Mucosa of rectum (tissue), 2 donors: Measurements from ENCODE around the gene TUBA1B.
A peak's percentile ranks its signal among the peaks of the same experiment; 100 is the strongest.
"Not testable (repeated sequence)": the region's sequence is repeated elsewhere in the genome, so short reads cannot be mapped to it uniquely, and the experiment has no call there.

Source experiments
- H3K27ac ChIP-seq, 2 donors: one replicate each; pipeline ENCODE4 v1.7.0; 2013; ENCODE audit warnings: inconsistent platforms in 2 of 2, low read depth in 2 of 2, low read length in 2 of 2
- H3K27me3 ChIP-seq, 2 donors: one replicate each; pipeline ENCODE4 v1.7.0; 2013; ENCODE audit warnings: low read length in 2 of 2; ENCODE audit not compliant: control insufficient read depth in 2 of 2, insufficient read depth in 2 of 2
- H3K36me3 ChIP-seq, 2 donors: one replicate each; pipeline ENCODE4 v1.7.0; 2013; ENCODE audit warnings: low read length in 2 of 2; ENCODE audit not compliant: control insufficient read depth in 2 of 2, insufficient read depth in 2 of 2
- H3K4me1 ChIP-seq, 2 donors: one replicate each; pipeline ENCODE4 v1.7.0; 2013; ENCODE audit warnings: low read length in 2 of 2, mild to moderate bottlenecking in 1 of 2; ENCODE audit not compliant: control insufficient read depth in 2 of 2, insufficient read depth in 2 of 2
- H3K4me3 ChIP-seq, 2 donors: one replicate each; pipeline ENCODE4 v1.7.0; 2013; ENCODE audit warnings: low read length in 2 of 2
- H3K9ac ChIP-seq, 2 donors: one replicate each; pipeline ENCODE4 v1.7.0; 2013; ENCODE audit warnings: low read length in 2 of 2, low read depth in 1 of 2, mild to moderate bottlenecking in 1 of 2
- H3K9me3 ChIP-seq, 2 donors: one replicate each; pipeline ENCODE4 v1.7.0; 2013; ENCODE audit warnings: low read length in 2 of 2; ENCODE audit not compliant: control insufficient read depth in 2 of 2
- donor health status: healthy.
- donor health status: Normal muscosa, but diverticular disease.

The TUBA1B gene

DNA sequence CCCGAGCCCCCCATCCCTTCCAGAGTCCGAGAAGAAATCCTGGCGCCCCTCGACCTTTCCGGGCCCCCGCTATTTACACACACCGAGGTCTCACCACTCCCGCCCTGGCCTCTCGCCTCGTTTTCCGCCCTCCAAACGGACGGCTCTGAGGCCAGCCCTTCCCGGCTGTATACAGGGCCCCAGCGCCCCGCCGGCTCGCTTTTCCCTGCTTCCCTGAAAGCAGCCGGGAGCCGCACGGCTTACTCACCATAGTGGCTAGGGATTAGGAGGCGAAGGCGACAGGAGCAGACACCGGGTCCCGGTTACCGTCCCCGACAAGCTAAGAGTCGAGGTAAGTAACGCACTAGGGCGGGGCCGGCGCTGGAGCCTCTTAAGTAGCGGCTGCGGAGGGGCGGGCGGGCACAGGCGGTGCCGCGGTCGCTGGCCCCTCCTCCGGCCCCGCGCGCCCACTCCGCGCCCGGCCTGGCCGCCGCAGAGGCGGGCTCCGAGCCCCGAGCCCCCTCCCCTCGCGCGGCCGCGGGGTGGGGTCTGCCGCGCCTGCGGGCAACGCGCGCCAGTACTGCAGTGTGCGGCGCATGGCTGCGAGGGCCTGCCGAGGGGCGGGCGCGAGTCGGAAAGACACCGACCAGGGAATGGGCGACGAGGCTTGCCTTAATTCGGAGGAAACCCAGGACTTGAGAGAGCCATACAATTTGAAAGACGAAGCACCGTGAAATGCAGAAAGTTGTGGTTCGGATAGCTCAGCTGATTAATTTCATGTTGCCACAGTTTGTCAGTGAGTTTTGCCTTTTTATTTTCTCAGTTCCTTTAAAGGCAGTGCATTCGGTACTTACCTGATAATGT lies at the start of gene TUBA1B:
Gene TUBA1B (minus strand): TSS at position 345 of the 843 bp plus-strand sequence. CDS start 95 bp downstream, at position 250.
- peak within 1 kb of the TSS; percentile 98 to 100 for H3K27ac ChIP-seq
- peaks cover 19 to 25% of the 10 kb centered on the region in 2 donors for H3K36me3 ChIP-seq
- no peaks in the 10 kb centered on the region for H3K27me3 ChIP-seq
- H3K9me3 ChIP-seq = no peaks in the 10 kb centered on the region
- peak within 1 kb of the TSS; percentile 94 to 96 for H3K4me3 ChIP-seq
- H3K4me1 ChIP-seq = peaks cover 20 to 21% of the 10 kb centered on the region in 2 donors
- H3K9ac ChIP-seq = peak within 1 kb of the TSS; percentile 95 to 96

DNA sequence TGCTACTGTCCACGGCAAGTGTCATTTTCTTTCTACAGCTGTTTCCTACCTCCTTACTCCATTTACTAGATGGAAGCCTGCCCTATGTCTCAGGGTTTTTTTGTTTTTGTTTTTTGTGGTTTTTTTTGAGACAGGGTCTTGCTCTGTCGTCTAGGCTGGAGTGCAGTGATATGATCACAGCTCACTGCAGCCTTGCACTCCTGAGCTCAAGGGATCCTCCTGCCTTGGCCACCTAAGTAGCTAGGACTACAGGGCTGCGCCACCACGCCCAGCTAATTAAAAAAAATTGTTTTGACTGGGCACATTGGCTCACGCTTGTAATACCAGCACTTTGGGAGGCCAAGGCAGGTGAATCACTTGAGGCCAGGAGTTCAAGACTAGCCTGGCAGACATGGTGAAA lies 43.0 kb upstream of the TUBA1B start:
- Histone ChIP-seq H3K9me3 (no peaks in the 10 kb centered on the region), H3K27me3 (no peaks in the 10 kb centered on the region), H3K36me3 (no peaks in the 10 kb centered on the region), H3K9ac (no peak overlapping the region), H3K27ac (no peak overlapping the region), H3K4me3 (no peak overlapping the region), H3K4me1 (no peaks in the 10 kb centered on the region)

DNA sequence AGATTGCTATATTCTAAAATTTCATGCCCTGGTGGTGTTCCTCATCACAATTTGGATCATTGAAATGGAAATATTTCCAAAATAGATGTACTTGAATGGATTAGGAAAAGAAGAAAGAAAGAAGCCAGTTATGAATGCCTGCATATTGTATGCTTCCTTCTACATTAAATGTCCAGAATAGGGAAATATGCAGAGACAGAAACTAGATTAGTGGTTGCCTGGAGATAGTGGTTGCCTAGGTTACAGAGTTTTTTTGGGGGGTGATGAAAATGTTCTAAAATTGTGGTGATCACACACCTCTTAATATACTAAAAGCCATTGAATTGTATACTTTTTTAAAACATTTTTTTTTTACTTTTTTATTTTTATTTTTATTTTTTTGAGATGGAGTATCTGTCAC lies 39.7 kb upstream of the TUBA1B start:
- Histone ChIP-seq H3K9me3 (no peaks in the 10 kb centered on the region), H3K27me3 (no peaks in the 10 kb centered on the region), H3K4me1 (no peaks in the 10 kb centered on the region), H3K27ac (no peak overlapping the region), H3K36me3 (no peaks in the 10 kb centered on the region), H3K9ac (no peak overlapping the region), H3K4me3 (no peak overlapping the region)

DNA sequence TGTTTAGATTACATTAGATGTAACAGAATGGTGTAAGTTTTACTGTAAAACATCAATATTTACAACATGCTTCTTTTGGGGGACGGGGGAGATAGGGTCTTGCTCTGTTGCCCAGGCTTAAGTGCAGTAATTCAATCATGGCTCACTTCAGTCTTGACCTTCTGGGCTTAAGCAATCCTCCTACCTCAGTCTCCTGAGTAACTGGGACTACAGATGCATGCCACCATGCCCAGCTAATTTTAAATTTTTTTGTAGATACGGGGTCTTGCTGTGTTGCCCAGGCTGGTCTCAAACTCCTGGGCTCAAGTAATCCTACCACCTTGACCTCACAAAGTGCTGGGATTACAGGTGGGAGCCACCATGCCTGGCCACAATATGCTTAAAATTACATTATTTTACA lies 33.9 kb upstream of the TUBA1B start:
- H3K9ac ChIP-seq = no peak overlapping the region
- H3K27ac ChIP-seq = no peak overlapping the region
- no peaks in the 10 kb centered on the region for H3K9me3 ChIP-seq
- no peaks in the 10 kb centered on the region for H3K4me1 ChIP-seq
- H3K27me3 ChIP-seq = no peaks in the 10 kb centered on the region
- no peaks in the 10 kb centered on the region for H3K36me3 ChIP-seq
- H3K4me3 ChIP-seq = no peak overlapping the region

DNA sequence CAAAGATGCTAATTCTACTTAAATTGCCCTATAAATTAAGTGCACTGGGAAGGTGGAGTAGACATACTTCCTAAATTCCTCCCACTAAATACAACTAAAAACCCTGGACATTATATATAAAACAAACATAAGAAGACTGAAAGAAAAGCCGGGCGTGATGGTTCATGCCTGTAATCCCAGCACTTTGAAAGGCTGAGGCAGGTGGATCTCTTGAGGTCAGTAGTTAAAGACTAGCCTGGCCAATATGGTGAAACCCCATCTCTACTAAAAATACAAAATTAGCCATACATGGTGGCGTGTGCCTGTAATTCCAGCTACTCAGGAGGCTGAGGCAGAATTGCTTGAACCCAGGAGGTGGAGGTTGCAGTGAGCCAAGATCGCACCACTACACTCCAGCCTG lies 30.7 kb upstream of the TUBA1B start:
- H3K27me3 ChIP-seq, H3K9ac ChIP-seq, H3K9me3 ChIP-seq, H3K36me3 ChIP-seq, H3K4me1 ChIP-seq, H3K27ac ChIP-seq, H3K4me3 ChIP-seq: not testable (repeated sequence)

DNA sequence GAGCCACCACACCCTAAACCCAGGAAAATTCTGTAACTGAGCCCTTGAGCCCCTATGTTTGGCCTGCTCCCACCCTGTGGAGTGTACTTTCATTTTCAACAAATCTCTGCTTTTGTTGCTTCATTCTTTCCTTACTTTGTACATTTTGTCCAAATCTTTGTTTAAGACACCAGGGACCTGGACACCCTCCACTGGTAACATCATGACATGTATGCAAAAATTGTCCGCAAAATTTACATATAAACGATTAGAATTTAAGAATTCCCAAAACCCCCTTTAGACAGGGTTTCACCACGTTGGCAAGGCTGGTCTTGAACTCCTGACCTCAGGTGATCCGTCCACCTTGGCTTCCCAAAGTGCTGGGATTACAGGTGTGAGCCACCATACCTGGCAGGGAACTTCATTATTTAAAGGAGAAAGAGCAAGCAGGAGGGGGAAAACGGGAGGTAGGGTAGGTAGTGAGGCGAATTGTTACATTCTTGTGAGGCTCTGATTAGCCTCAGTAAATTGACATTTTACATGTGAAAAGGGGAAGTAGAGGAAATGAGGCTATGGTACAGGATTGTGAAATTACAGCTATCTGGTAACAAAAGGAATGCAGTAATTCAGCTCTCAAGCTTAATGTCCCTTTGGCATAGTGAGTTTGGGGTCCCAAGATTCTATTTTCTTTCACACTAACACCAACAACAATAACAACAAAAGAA lies 30.0 kb upstream of the TUBA1B start:
- Histone ChIP-seq H3K4me3 (no peak overlapping the region), H3K9ac (no peak overlapping the region), H3K4me1 (no peaks in the 10 kb centered on the region), H3K36me3 (no peaks in the 10 kb centered on the region), H3K27me3 (no peaks in the 10 kb centered on the region), H3K9me3 (no peaks in the 10 kb centered on the region), H3K27ac (no peak overlapping the region)

DNA sequence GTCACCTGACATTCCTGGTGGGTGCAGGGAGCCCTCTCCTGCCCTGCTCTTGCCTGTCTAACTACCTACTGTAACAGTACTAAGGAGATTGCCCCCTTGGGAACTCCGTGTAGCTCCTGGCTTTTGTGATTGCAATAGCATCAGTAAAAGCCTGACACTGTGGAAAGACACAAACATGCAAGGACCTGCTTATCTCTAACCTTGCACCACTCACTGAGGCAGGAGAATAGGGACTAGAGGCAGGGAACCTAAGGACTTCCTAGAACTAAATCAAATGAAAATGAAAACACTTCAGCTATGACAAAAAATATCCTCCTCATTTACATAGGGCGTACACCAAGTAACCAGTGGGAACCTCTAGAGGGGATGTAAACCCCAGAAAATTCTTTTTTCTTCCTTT lies 29.2 kb upstream of the TUBA1B start:
- H3K27me3 ChIP-seq = no peaks in the 10 kb centered on the region
- no peaks in the 10 kb centered on the region for H3K4me1 ChIP-seq
- no peaks in the 10 kb centered on the region for H3K36me3 ChIP-seq
- no peak overlapping the region for H3K27ac ChIP-seq
- no peak overlapping the region for H3K4me3 ChIP-seq
- H3K9ac ChIP-seq = no peak overlapping the region
- no peaks in the 10 kb centered on the region for H3K9me3 ChIP-seq

DNA sequence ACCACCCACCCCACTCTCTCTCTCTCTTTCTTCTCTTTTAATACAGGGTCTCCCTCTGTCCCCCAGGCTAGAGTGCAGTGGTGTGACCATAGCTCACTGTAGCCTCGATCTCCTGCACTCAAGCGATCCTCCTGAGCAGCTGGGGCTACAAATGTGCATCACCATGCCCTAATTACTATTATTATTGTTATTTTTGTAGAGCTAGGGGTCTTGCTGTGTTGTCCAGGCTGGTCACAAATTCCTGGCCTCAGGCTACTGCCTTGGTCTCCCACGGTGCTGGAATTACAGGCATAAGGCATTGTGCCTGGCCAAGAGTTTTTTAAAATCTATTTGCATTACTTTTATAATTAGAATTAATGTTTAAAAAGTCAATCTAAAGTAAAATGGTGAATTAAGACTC lies 23.0 kb upstream of the TUBA1B start:
- Histone ChIP-seq H3K36me3 (no peaks in the 10 kb centered on the region), H3K9ac (no peak overlapping the region), H3K27ac (no peak overlapping the region), H3K9me3 (no peaks in the 10 kb centered on the region), H3K27me3 (no peaks in the 10 kb centered on the region), H3K4me1 (no peaks in the 10 kb centered on the region), H3K4me3 (no peak overlapping the region)

DNA sequence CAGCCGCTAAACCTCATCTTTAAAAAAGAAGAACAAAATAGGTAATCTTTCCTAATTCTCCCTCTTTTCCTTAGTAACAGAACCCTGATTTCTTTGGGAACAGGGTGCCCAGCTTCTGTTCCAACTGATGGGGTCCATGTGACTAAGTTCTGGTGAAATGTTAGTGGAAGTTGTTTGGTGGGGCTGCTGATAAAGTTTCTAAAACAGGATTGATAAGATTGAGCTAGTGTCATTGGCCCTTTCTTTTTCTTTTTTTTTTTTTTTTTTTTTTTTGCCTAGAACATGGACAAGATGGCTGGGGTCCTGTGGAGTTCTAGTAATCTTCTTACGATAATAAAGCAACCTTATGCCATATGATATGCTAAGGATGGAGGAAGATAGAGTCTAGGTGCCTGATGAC lies 16.2 kb upstream of the TUBA1B start:
- Histone ChIP-seq H3K4me1 (no peaks in the 10 kb centered on the region), H3K27ac (no peak overlapping the region), H3K4me3 (no peak overlapping the region), H3K9ac (no peak overlapping the region), H3K36me3 (no peaks in the 10 kb centered on the region), H3K9me3 (no peaks in the 10 kb centered on the region), H3K27me3 (no peaks in the 10 kb centered on the region)

DNA sequence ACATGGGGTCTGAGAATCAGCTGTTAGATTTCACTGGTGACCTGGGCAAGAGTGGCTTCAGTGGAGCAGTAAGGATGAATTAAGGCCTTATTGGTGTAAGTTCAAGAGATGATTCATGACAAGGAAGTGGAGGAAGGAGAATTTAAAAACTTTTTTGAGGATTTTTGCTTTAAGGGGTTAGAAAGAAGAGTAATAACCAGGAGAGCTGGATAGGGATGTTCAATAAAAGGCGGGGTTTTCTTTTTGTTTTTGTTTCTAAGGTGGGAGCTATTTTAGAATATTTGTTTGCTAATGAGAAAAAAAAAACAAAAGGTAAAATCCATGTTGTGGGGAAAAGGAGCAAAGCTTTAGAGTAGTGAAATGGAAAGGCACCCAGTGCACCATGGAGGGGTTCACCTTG lies 15.2 kb upstream of the TUBA1B start:
- Histone ChIP-seq H3K4me1 (no peaks in the 10 kb centered on the region), H3K4me3 (no peak overlapping the region), H3K27me3 (no peaks in the 10 kb centered on the region), H3K9ac (no peak overlapping the region), H3K27ac (no peak overlapping the region), H3K9me3 (no peaks in the 10 kb centered on the region), H3K36me3 (no peaks in the 10 kb centered on the region)
